ENCODE results near the gene CACNG4. TPM values are rescaled to one million over a fixed set of nuclear protein-coding genes. Genes with fewer than 3 reads are reported as not detected.

CACNG4 gene
- total RNA-seq, 1 experiment from 2014 or later: 6.3 TPM

DNA sequence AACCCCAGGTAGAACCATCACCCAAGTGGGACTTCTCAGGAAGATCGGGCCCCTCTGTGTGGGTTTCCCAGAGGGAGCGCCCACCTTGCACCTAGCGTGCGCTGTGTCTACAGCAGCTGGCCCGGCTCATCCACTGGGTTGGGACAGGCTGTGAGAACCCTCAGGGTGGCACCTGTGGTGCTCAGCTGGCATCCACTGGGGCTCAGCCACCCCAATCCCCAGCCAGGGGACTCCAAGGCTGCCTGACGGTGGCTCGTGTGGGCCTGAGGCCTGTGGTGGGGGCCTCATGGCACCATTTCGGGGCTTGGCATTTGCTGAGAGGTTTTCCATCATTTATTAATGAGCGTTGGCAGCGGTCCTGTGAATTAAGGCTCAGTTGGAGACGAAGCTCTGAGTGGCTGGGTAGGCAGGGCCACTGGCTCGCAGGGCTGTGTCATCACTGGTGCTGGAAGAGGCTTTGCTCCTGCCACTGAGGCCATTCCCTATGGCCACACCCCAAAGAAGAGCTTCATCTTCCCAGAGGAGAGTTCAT is 28.5 kb downstream of the CACNG4 start:
- H4K5ac ChIP-seq (ENCODE audit: insufficient read length, low read depth, low read length): no peak overlapping the region
- no peaks in the 10 kb centered on the region for H3K23me2 ChIP-seq (ENCODE audit: insufficient read length, low read depth, low read length, poor library complexity, severe bottlenecking)
- H3K9me3 ChIP-seq (ENCODE audit: control insufficient read depth, low read depth, low read length): no peaks in the 10 kb centered on the region
- H3K14ac ChIP-seq (ENCODE audit: insufficient read depth, low read length): no peak overlapping the region
- no peaks in the 10 kb centered on the region for H3K9me3 Mint-ChIP-seq
- TF ChIP-seq, protein P1, sequence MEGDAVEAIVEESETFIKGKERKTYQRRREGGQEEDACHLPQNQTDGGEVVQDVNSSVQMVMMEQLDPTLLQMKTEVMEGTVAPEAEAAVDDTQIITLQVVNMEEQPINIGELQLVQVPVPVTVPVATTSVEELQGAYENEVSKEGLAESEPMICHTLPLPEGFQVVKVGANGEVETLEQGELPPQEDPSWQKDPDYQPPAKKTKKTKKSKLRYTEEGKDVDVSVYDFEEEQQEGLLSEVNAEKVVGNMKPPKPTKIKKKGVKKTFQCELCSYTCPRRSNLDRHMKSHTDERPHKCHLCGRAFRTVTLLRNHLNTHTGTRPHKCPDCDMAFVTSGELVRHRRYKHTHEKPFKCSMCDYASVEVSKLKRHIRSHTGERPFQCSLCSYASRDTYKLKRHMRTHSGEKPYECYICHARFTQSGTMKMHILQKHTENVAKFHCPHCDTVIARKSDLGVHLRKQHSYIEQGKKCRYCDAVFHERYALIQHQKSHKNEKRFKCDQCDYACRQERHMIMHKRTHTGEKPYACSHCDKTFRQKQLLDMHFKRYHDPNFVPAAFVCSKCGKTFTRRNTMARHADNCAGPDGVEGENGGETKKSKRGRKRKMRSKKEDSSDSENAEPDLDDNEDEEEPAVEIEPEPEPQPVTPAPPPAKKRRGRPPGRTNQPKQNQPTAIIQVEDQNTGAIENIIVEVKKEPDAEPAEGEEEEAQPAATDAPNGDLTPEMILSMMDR (conservative IDR thresholded peaks at IDR 0.05): no peak
- no peaks in the 10 kb centered on the region; a peak in 2 of 4 replicates for H3K4me1 Mint-ChIP-seq
- no peak overlapping the region for H3K4me3 Mint-ChIP-seq
- no peaks in the 10 kb centered on the region for H3K79me1 ChIP-seq (ENCODE audit: insufficient read depth, low read depth, low read length, poor library complexity, severe bottlenecking)
- no peaks in the 10 kb centered on the region; a peak in 1 of 7 replicates for H3K36me3 Mint-ChIP-seq (ENCODE audit: insufficient read depth in 1 of 3, low read depth in 3 of 3)
- no peak overlapping the region for H3K4ac ChIP-seq (ENCODE audit: low read depth, low read length)
- DNase-seq: no peak
- H3K27me3 Mint-ChIP-seq (ENCODE audit: low read depth): peaks cover 4% of the 10 kb centered on the region
- H3K4me2 ChIP-seq (ENCODE audit: insufficient read depth, insufficient read length, low read length): no peak overlapping the region
- H3K27ac ChIP-seq (ENCODE audit: insufficient read length, low read depth, low read length): no peak overlapping the region
- no peak overlapping the region for H3K27ac Mint-ChIP-seq
- H3K23ac ChIP-seq (ENCODE audit: insufficient read length, low read depth, low read length): no peak overlapping the region
- no CpG with 5 or more reads among the region's 12 CpGs for WGBS (ENCODE audit: extremely low coverage, insufficient read length, low lambda C conversion rate)
- no peak overlapping the region for H2BK12ac ChIP-seq (ENCODE audit: insufficient read length, low read depth, low read length)
- H2BK20ac ChIP-seq (ENCODE audit: low read depth, low read length, poor library complexity, severe bottlenecking): no peak overlapping the region
- no peak overlapping the region for H4K91ac ChIP-seq (ENCODE audit: insufficient read length, low read depth, low read length)
- no peak overlapping the region for H2BK5ac ChIP-seq (ENCODE audit: insufficient read length, low read length)
- H3K18ac ChIP-seq (ENCODE audit: insufficient read length, low read depth, low read length): no peak overlapping the region
- no peaks in the 10 kb centered on the region for H3K79me2 ChIP-seq (ENCODE audit: insufficient read depth, low read length)
- H3K27me3 ChIP-seq (ENCODE audit: insufficient read depth, low read length): no peaks in the 10 kb centered on the region
- H4K20me1 ChIP-seq (ENCODE audit: control insufficient read depth, insufficient read depth, insufficient read length): peaks cover 4% of the 10 kb centered on the region
- no peak overlapping the region for H3T11ph ChIP-seq (ENCODE audit: low read length)
- H2AK5ac ChIP-seq (ENCODE audit: insufficient read length, low read length): no peak overlapping the region
- H4K8ac ChIP-seq (replicated peaks; ENCODE audit: insufficient read length, low read depth, low read length): no peak overlapping the region
- H3K9ac ChIP-seq (ENCODE audit: extremely low read depth, insufficient read length, low read length): no peak overlapping the region
- no peak overlapping the region for H2AFZ ChIP-seq (ENCODE audit: low read length)
- no peaks in the 10 kb centered on the region for H3K4me1 ChIP-seq (ENCODE audit: insufficient read depth, low read length)
- H2BK15ac ChIP-seq (ENCODE audit: low read depth, low read length): no peak overlapping the region
- H2BK120ac ChIP-seq (ENCODE audit: low read depth, low read length, poor library complexity, severe bottlenecking): no peak overlapping the region
- no peak overlapping the region for H3K56ac ChIP-seq (ENCODE audit: insufficient read length, low read depth, low read length)

Measured in H9 (cell line).